Uterus (tissue), 2 donors: ENCODE results near the gene CDKN1B.

Experiments used
- POLR2A ChIP-seq, 2 donors: fragments of 450-650 bp; IDR thresholded peaks; one replicate each; pipeline ENCODE4 v1.6.1; 2016; ENCODE audit warnings: antibody characterized with exemption in 2 of 2, mild to moderate bottlenecking in 1 of 2, moderate library complexity in 1 of 2
- TF ChIP-seq, protein P1 (sequence below), 4 experiments: fragments of 200-600 bp in 2 of 4; fragments of 450-650 bp in 2 of 4; sonication (generic) in 2 of 4; IDR thresholded peaks; one replicate each; pipeline ENCODE4 v1.5.1; 2016 to 2019; ENCODE audit warnings: antibody characterized with exemption in 4 of 4, mild to moderate bottlenecking in 2 of 4, moderate library complexity in 1 of 4

DNA sequence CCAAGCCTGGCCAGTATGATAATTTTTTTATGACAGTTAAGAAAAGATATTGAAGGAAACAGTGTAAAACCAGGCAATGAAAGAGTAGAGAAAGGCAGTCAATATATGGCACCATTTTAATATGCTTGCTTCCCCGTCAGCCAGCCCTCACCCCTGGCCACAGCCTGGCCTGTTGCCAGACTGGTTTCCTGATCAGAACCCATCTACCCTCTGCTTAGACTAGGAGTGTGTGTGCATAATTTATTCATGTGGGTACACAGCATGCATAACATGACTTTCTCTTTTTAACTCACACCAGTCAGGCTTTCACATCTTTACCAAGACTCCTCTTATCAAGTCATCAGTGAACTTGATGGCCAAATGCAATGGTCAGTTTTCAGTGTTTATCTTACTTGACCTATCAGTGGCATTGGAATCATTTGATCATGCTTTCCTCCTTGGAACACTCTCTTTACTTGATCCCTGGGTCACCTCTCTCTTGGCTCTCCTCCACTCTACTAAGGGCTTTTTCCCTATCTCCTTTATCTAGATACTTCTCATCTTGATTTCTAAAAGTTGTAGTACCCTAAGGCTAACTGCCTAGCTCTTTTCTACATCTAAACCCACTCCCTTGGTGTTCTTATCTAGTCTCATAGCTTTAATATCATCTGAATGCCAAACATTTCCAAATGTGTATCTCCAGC, 11.2 kb upstream of the CDKN1B start:
- TF ChIP-seq, protein P1, sequence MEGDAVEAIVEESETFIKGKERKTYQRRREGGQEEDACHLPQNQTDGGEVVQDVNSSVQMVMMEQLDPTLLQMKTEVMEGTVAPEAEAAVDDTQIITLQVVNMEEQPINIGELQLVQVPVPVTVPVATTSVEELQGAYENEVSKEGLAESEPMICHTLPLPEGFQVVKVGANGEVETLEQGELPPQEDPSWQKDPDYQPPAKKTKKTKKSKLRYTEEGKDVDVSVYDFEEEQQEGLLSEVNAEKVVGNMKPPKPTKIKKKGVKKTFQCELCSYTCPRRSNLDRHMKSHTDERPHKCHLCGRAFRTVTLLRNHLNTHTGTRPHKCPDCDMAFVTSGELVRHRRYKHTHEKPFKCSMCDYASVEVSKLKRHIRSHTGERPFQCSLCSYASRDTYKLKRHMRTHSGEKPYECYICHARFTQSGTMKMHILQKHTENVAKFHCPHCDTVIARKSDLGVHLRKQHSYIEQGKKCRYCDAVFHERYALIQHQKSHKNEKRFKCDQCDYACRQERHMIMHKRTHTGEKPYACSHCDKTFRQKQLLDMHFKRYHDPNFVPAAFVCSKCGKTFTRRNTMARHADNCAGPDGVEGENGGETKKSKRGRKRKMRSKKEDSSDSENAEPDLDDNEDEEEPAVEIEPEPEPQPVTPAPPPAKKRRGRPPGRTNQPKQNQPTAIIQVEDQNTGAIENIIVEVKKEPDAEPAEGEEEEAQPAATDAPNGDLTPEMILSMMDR (IDR thresholded peaks at IDR 0.05): no peak
- no peak for TF ChIP-seq POLR2A (IDR thresholded peaks at IDR 0.05)
